Measurements from ENCODE around the gene FAM171A2. TPM values are rescaled to one million over a fixed set of nuclear protein-coding genes. Genes with fewer than 3 reads are reported as not detected.

The FAM171A2 gene
- total RNA-seq, 1 experiment from 2014 or later: 7.6 TPM

DNA sequence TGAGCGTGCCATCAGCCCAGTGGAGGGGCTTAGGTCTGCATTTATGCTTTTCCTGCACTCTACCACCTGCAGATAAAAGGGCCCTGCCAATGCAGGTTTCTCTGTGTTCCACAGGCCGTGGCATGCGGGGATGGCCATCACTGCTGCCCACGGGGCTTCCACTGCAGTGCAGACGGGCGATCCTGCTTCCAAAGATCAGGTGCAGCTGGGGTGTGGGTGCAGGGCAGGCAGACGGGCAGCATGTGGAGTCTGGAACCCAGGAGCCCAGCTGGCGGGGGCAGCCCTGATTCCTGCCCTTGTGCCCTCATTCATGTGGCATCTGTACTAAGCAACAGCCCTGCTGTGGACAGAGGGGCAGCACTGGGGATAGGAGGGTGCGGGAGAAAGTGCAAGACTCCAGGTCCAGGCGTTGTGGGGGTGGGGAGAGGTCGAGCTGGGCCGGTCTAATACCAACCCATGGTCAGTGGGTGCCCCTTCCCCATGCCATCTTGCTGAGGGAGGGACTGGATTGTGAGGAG, 14.0 kb downstream of the FAM171A2 start:
- CTCF ChIA-PET: no interaction called here
- intact Hi-C loops (cut with micrococcal nuclease; ENCODE audit: unreplicated experiment) (no loop called here), in situ Hi-C loops (cut with HindIII; ENCODE audit: low pct_unique_long_range_greater_than_20kb, low sequenced_read_pairs) (no loop called here)
- DNase-seq (ENCODE audit: low read depth, low spot score) (no peak), ATAC-seq (no peak)
- H3K27me3 ChIP-seq (ENCODE audit: control insufficient read depth, insufficient read depth, low read length): no peaks in the 10 kb centered on the region
- H3K9me3 ChIP-seq (ENCODE audit: control insufficient read depth, insufficient read depth, low read depth, low read length): no peaks in the 10 kb centered on the region
- H3K4me3 ChIP-seq (ENCODE audit: low read depth in 2 of 2, low read length in 2 of 2): no peak overlapping the region
- H3K4me1 ChIP-seq (ENCODE audit: control insufficient read depth, insufficient read depth, low read length): no peaks in the 10 kb centered on the region
- H3K27ac ChIP-seq (ENCODE audit: low read length): no peak overlapping the region
- POLR2A ChIA-PET: interaction anchor here (0.6 kb wide), 1 partner anchor 39 kb away, joined by 3 read pairs; no protein-coding TSS in a partner anchor
- no TSS peak for BruUV-seq (replicated peaks)
- H3K36me3 ChIP-seq (ENCODE audit: control insufficient read depth, insufficient read depth, low read length): peaks cover 4% of the 10 kb centered on the region; the same call in 1 of the 2 replicates
- TF ChIP-seq TCF7L2 (IDR thresholded peaks at IDR 0.05; ENCODE audit: low read depth, low read length) (no peak), POLR2AphosphoS5 (IDR thresholded peaks at IDR 0.05; ENCODE audit: low read depth, low read length) (no peak)
- TF ChIP-seq, protein P1, sequence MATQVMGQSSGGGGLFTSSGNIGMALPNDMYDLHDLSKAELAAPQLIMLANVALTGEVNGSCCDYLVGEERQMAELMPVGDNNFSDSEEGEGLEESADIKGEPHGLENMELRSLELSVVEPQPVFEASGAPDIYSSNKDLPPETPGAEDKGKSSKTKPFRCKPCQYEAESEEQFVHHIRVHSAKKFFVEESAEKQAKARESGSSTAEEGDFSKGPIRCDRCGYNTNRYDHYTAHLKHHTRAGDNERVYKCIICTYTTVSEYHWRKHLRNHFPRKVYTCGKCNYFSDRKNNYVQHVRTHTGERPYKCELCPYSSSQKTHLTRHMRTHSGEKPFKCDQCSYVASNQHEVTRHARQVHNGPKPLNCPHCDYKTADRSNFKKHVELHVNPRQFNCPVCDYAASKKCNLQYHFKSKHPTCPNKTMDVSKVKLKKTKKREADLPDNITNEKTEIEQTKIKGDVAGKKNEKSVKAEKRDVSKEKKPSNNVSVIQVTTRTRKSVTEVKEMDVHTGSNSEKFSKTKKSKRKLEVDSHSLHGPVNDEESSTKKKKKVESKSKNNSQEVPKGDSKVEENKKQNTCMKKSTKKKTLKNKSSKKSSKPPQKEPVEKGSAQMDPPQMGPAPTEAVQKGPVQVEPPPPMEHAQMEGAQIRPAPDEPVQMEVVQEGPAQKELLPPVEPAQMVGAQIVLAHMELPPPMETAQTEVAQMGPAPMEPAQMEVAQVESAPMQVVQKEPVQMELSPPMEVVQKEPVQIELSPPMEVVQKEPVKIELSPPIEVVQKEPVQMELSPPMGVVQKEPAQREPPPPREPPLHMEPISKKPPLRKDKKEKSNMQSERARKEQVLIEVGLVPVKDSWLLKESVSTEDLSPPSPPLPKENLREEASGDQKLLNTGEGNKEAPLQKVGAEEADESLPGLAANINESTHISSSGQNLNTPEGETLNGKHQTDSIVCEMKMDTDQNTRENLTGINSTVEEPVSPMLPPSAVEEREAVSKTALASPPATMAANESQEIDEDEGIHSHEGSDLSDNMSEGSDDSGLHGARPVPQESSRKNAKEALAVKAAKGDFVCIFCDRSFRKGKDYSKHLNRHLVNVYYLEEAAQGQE (IDR thresholded peaks at IDR 0.05; ENCODE audit: insufficient read depth in 1 of 2, low read depth in 2 of 2, low read length in 1 of 2): no peak

DNA sequence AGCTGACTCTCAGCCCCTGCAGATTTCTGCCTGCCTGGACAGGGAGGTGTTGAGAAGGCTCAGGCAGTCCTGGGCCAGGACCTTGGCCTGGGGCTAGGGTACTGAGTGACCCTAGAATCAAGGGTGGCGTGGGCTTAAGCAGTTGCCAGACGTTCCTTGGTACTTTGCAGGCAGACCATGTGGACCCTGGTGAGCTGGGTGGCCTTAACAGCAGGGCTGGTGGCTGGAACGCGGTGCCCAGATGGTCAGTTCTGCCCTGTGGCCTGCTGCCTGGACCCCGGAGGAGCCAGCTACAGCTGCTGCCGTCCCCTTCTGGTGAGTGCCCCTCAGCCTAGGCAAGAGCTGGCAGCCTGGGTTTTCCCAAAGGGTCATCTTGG, 14.7 kb downstream of the FAM171A2 start:
- no peak for ATAC-seq
- Histone ChIP-seq H3K4me1 (ENCODE audit: control insufficient read depth, insufficient read depth, low read length) (no peaks in the 10 kb centered on the region), H3K36me3 (ENCODE audit: control insufficient read depth, insufficient read depth, low read length) (peaks cover 4% of the 10 kb centered on the region; the same call in 1 of the 2 replicates), H3K27me3 (ENCODE audit: control insufficient read depth, insufficient read depth, low read length) (no peaks in the 10 kb centered on the region), H3K27ac (ENCODE audit: low read length) (no peak overlapping the region), H3K4me3 (ENCODE audit: low read depth in 2 of 2, low read length in 2 of 2) (no peak overlapping the region), H3K9me3 (ENCODE audit: control insufficient read depth, insufficient read depth, low read depth, low read length) (no peaks in the 10 kb centered on the region)
- no peak for DNase-seq (ENCODE audit: low read depth, low spot score)
- intact Hi-C loops (cut with micrococcal nuclease; ENCODE audit: unreplicated experiment) (no loop called here), in situ Hi-C loops (cut with HindIII; ENCODE audit: low pct_unique_long_range_greater_than_20kb, low sequenced_read_pairs) (no loop called here)
- ChIA-PET CTCF (no interaction called here), POLR2A (no interaction called here)
- TF ChIP-seq, protein P1 (IDR thresholded peaks at IDR 0.05; ENCODE audit: insufficient read depth in 1 of 2, low read depth in 2 of 2, low read length in 1 of 2): no peak
- no peak for TF ChIP-seq POLR2AphosphoS5 (IDR thresholded peaks at IDR 0.05; ENCODE audit: low read depth, low read length)
- TF ChIP-seq TCF7L2 (IDR thresholded peaks at IDR 0.05; ENCODE audit: low read depth, low read length): no peak
- TF ChIP-seq, protein P2, sequence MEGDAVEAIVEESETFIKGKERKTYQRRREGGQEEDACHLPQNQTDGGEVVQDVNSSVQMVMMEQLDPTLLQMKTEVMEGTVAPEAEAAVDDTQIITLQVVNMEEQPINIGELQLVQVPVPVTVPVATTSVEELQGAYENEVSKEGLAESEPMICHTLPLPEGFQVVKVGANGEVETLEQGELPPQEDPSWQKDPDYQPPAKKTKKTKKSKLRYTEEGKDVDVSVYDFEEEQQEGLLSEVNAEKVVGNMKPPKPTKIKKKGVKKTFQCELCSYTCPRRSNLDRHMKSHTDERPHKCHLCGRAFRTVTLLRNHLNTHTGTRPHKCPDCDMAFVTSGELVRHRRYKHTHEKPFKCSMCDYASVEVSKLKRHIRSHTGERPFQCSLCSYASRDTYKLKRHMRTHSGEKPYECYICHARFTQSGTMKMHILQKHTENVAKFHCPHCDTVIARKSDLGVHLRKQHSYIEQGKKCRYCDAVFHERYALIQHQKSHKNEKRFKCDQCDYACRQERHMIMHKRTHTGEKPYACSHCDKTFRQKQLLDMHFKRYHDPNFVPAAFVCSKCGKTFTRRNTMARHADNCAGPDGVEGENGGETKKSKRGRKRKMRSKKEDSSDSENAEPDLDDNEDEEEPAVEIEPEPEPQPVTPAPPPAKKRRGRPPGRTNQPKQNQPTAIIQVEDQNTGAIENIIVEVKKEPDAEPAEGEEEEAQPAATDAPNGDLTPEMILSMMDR (IDR thresholded peaks at IDR 0.05): no peak
- TF ChIP-seq SIN3A (IDR thresholded peaks at IDR 0.05; ENCODE audit: borderline replicate concordance, insufficient read depth, low read depth, low read length): no peak
- BruUV-seq (replicated peaks): no TSS peak
